Left lung (tissue), 14 donors: Measurements from ENCODE around the gene GRIFIN. TPM values are rescaled to one million over a fixed set of nuclear protein-coding genes. Genes with fewer than 3 reads are reported as not detected.

Experiments
- ATAC-seq: fragments of 200-7000 bp; cut with Tn5 transposase; one replicate; pipeline ENCODE4 v1.9.1; 2020; ENCODE audit warnings: moderate library complexity
- DNase-seq, 4 donors: peaks; one replicate each; pipeline ENCODE4 v3.0.0-alpha.2; 2013 to 2020
- H3K27ac ChIP-seq, 2 donors: fragments of 200-600 bp; sonication (generic) in 1 of 2; one replicate each; pipeline versions ENCODE4 v1.5.0 to v1.8.0; 2020 to 2021
- H3K27me3 ChIP-seq, 2 donors: fragments of 200-600 bp; sonication (generic) in 1 of 2; one replicate each; pipeline versions ENCODE4 v1.5.0 to v1.8.0; 2020 to 2021
- H3K36me3 ChIP-seq, 2 donors: fragments of 200-600 bp; sonication (generic) in 1 of 2; one replicate each; pipeline versions ENCODE4 v1.5.0 to v1.8.0; 2020 to 2021
- H3K4me1 ChIP-seq, 2 donors: fragments of 200-600 bp; one replicate each; pipeline ENCODE4 v1.8.0; 2021
- H3K4me3 ChIP-seq, 2 donors: fragments of 200-600 bp; sonication (generic) in 1 of 2; one replicate each; pipeline versions ENCODE4 v1.5.0 to v1.8.0; 2020 to 2021; ENCODE audit warnings: mild to moderate bottlenecking in 1 of 2
- H3K9me3 ChIP-seq, 2 donors: fragments of 200-600 bp; sonication (generic) in 1 of 2; one replicate each; pipeline versions ENCODE4 v1.5.0 to v1.8.0; 2020 to 2021
- CTCF ChIP-seq, 2 donors: fragments of 200-600 bp; sonication (generic) in 1 of 2; IDR thresholded peaks; one replicate each; pipeline versions ENCODE4 v1.5.0 to v1.8.0; 2021; ENCODE audit warnings: antibody characterized with exemption in 2 of 2
- intact Hi-C, 2 donors: fragments of 100-400 bp; cut with DNase I; formaldehyde crosslinking; loops; one replicate each; pipeline versions ENCODE4 v1.11.2 to v1.14.2; 2022
- long read RNA-seq, 12 donors: library from polyadenylated mRNA in 2 of 12; unstranded in 2 of 12; transcript quantifications; one replicate each; pipeline ENCODE4 v2.0.0 and lab custom pipeline, GENCODE V29; 2019 to 2026
- polyA plus RNA-seq, 6 donors: library from polyadenylated mRNA; unstranded; fragments of 120-200 nt; gene quantifications; one replicate each; pipeline ENCODE4 v1.2.1, GENCODE V29; 2013; ENCODE audit not compliant: insufficient read length in 6 of 6
- total RNA-seq, 2 donors: library from RNA; stranded (reverse); fragmentation: NEBNext Ultra II Directional; extraction: Animal tissue kit (Norgen Biotek cat#: 25700); gene quantifications; one replicate each; pipeline ENCODE4 v1.2.1, GENCODE V29; 2021
- donor health status: DM: no; HTN: yes; CAD: no.
- donor health status: DM: no; HTN: no; CAD: no.

The GRIFIN gene, protein sequence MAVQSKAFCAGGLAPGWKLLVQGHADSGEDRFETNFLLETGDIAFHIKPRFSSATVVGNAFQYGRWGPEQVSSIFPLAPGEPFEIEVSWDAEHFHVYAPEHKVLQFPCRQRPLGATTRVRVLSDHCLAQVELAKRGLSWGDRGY
- total RNA-seq (not detected), polyA plus RNA-seq (under 1 TPM in 3 of 6 donors, not detected in 3; 0.22 to 0.31 (median 0.26) TPM)
- long read RNA-seq, donor 1, result 0 reads
- long read RNA-seq, donor 2, result 0 reads
- long read RNA-seq, donor 3, result 0 reads
- long read RNA-seq, donor 4, result 0 reads
- long read RNA-seq, donor 5, result 0 reads
- long read RNA-seq, donor 6, result 0 reads
- long read RNA-seq, donor 7, result 0 reads
- long read RNA-seq, donor 8, result 0 reads
- long read RNA-seq, donor 9, result 0 reads
- long read RNA-seq, donor 10, result 0 reads
- long read RNA-seq, donor 11, result 0 reads
- long read RNA-seq, donor 12, result 0 reads

GRCh38 chr7:2476298-2476697, at the start of gene GRIFIN:
Gene GRIFIN (minus strand): TSS chr7:2476398. CDS start chr7:2476383, 15 bp downstream.
- intact Hi-C loops, result loop anchor here in 1 of 2 donors (10.0 kb wide), 1 partner anchor 89 kb away; no protein-coding TSS in a partner anchor

GRCh38 chr7:2524808-2525657, 48.8 kb upstream of the GRIFIN start:
- H3K9me3 ChIP-seq, result no peaks in the 10 kb centered on the region
- DNase-seq (peak in 1 of 4 donors; percentile 82), ATAC-seq (no peak)
- peak overlapping the region; percentile 82 to 85 for H3K27ac ChIP-seq
- intact Hi-C loops, result no loop called here
- peaks cover 60 to 98% of the 10 kb centered on the region in 2 donors for H3K4me1 ChIP-seq
- peak overlapping the region in 1 of 2 donors; percentile 81 for H3K4me3 ChIP-seq
- H3K27me3 ChIP-seq, result peaks cover 0 to 5% of the 10 kb centered on the region in 2 donors
- no peak for TF ChIP-seq CTCF (IDR thresholded peaks at IDR 0.05)
- H3K36me3 ChIP-seq, result peaks cover 0 to 42% of the 10 kb centered on the region in 2 donors

More at GRCh38 chr7:2476298-2476697, at the start of gene GRIFIN:
- Histone ChIP-seq H3K4me1 (peaks cover 11 to 26% of the 10 kb centered on the region in 2 donors), H3K4me3 (no peak within 1 kb of the TSS), H3K36me3 (no peaks in the 10 kb centered on the region), H3K27me3 (peaks cover 0 to 37% of the 10 kb centered on the region in 2 donors), H3K9me3 (no peaks in the 10 kb centered on the region), H3K27ac (no peak within 1 kb of the TSS)
- no peak for TF ChIP-seq CTCF (IDR thresholded peaks at IDR 0.05)
- ATAC-seq, result no peak
- DNase-seq, result no peak

DNA sequence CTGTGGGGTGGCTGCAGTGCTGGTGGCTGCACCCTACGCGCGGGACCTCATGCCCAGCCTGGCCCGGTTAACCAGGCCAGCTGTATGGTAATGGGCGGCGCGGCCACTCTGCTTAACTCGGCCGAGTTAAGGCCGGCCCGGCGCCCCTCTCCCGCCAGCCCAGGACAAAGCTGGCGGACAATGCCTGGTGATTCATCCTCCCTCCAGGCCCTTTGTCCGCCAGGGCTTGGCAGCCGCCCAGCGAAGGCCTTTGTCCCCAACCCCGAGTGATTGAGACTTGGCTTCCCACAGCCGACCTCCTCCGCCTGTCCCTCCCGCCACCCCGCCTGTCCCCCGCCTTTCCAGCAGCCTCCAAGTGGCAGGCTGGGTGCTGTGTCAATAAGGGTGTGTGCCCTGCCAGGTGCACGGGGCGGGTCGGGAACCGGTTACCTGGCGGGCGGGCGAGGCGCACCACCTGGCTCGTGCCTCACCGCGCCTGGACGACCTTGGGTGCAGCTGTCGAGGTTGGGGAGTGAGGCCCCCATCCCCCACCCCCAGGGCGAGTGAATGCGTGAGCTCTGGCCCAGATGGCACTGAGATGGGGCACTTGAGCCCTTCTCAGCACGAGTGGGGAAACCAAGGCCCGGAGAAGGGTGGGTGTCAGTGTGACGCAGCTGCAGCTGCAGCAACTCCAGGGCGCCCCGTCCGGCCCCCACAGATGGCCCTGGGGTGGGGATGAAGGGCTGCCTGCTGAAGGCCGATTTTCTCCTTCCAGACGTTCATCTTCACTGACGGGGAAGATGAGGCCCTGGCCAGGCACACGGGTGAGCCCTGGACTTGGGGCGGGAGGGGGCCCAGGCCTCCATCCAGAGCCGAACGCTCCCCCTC, 48.0 kb upstream of the GRIFIN start:
- no peak for TF ChIP-seq CTCF (IDR thresholded peaks at IDR 0.05)
- Histone ChIP-seq H3K4me3 (peak overlapping the region; percentile 15 to 81), H3K27me3 (peaks cover 0 to 5% of the 10 kb centered on the region in 2 donors), H3K27ac (peak overlapping the region; percentile 82 to 85), H3K4me1 (peaks cover 60 to 92% of the 10 kb centered on the region in 2 donors), H3K9me3 (no peaks in the 10 kb centered on the region), H3K36me3 (peaks cover 0 to 42% of the 10 kb centered on the region in 2 donors)
- peak; percentile 63 for ATAC-seq
- intact Hi-C loops, result no loop called here
- peak in 3 of 4 donors; percentile 83 to 94 (median 91) for DNase-seq

DNA sequence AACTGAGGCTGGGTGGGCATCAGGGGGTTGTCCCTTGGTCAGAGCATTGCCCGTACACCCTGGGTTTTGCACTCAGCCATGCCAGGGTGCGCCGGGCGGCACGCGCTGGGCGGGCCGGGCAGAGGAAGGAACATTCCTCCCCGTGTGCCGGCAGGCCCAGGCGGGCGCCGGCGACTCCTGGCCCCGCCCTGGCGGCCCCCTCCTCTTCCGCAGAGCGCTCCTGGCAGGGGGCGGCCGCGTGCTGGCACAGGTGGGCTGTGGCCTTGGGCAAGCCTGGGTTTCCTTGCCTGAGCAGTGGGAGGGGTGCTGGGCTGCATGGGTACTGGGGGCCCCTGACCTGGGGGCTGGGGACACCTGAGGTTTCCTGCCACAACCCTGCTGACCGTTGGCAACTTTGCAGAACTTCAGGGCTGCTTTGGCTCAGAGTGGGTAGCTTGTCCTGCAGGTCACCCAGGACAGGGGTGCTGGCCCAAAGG, 47.3 kb upstream of the GRIFIN start:
- no peak for TF ChIP-seq CTCF (IDR thresholded peaks at IDR 0.05)
- intact Hi-C loops, result no loop called here

More for the DNA sequence above, 47.3 kb upstream of the GRIFIN start:
- DNase-seq (peak in 1 of 4 donors; percentile 93), ATAC-seq (peak; percentile 44)
- H3K27me3 ChIP-seq, result peaks cover 0 to 11% of the 10 kb centered on the region in 2 donors
- H3K9me3 ChIP-seq, result no peaks in the 10 kb centered on the region
- H3K36me3 ChIP-seq, result peaks cover 0 to 36% of the 10 kb centered on the region in 2 donors
- H3K27ac ChIP-seq, result peak overlapping the region; percentile 82 to 85
- peak overlapping the region; percentile 15 to 81 for H3K4me3 ChIP-seq
- H3K4me1 ChIP-seq, result peaks cover 59 to 92% of the 10 kb centered on the region in 2 donors
